SK-N-SH (cell line): ENCODE results near the gene CPEB4. TPM values are rescaled to one million over a fixed set of nuclear protein-coding genes. Genes with fewer than 3 reads are reported as not detected.

Experiments used
- CTCF ChIA-PET: fragments of 300-600, 350-600 bp; formaldehyde crosslinking; extraction: SDS; loops from one replicate; lab custom pipeline; 2021; lab: Yijun Ruan, JAX
- POLR2A ChIA-PET: fragments of 350-600 bp; sonication (Branson Sonifier 250); formaldehyde crosslinking; extraction: SDS; loops from one replicate; lab custom pipeline; 2020; ENCODE audit warnings: antibody characterized with exemption, inconsistent platforms; lab: Yijun Ruan, JAX
- DNase-seq: peaks from one replicate; pipeline ENCODE4 v3.0.0; 2012
- H2AFZ ChIP-seq: fragments of 200-600 bp; sonication (generic); 2 replicates; pipeline ENCODE4 v1.8.1; 2016; ENCODE audit warnings: antibody characterized with exemption, mild to moderate bottlenecking, low read depth
- H3F3A ChIP-seq: fragments of 200-600 bp; sonication (generic); replicated peaks from 2 replicates; pipeline ENCODE3; 2016; ENCODE audit warnings: antibody characterized with exemption, mild to moderate bottlenecking; ENCODE audit not compliant: insufficient read depth
- H3K27ac ChIP-seq, 2 experiments: fragments of 200-500 bp in 1 of 2; fragments of 200-600 bp in 1 of 2; sonication (Bioruptor generic) in 1 of 2; sonication (generic), shearing (Covaris generic) in 1 of 2; 2 replicates each; pipeline versions ENCODE4 v1.5.1 to v1.6.1; 2014 to 2016; ENCODE audit warnings: low read depth in 2 of 2, inconsistent platforms in 1 of 2, low read length in 1 of 2, mild to moderate bottlenecking in 1 of 2, mixed read lengths in 1 of 2
- H3K27me3 ChIP-seq: fragments of 200-600 bp; sonication (generic), shearing (Covaris generic); 2 replicates; pipeline ENCODE4 v1.6.1; 2016; ENCODE audit warnings: mixed run types; ENCODE audit not compliant: insufficient read depth
- H3K36me3 ChIP-seq, 2 experiments: fragments of 200-500 bp in 1 of 2; fragments of 200-600 bp in 1 of 2; sonication (Bioruptor generic) in 1 of 2; sonication (generic) in 1 of 2; replicated peaks in 1 of 2; 2 replicates each; pipeline versions ENCODE3 to v1.5.1; 2014 to 2016; ENCODE audit warnings: low read length in 1 of 2, mild to moderate bottlenecking in 1 of 2; ENCODE audit not compliant: insufficient read depth in 2 of 2, control insufficient read depth in 1 of 2
- H3K4me1 ChIP-seq, 2 experiments: fragments of 200-500 bp in 1 of 2; fragments of 200-600 bp in 1 of 2; sonication (Bioruptor generic) in 1 of 2; sonication (generic), shearing (Covaris generic) in 1 of 2; 2 replicates each; pipeline versions ENCODE4 v1.5.1 to v1.6.1; 2014 to 2016; ENCODE audit warnings: low read depth in 1 of 2, low read length in 1 of 2, mixed run types in 1 of 2; ENCODE audit not compliant: insufficient read depth in 2 of 2, control insufficient read depth in 1 of 2
- H3K4me2 ChIP-seq: fragments of 200-600 bp; sonication (generic), shearing (Covaris generic); 2 replicates; pipeline ENCODE4 v1.6.1; 2017; ENCODE audit warnings: mixed run types
- H3K4me3 ChIP-seq, 2 experiments: fragments of 200-500 bp in 1 of 2; fragments of 200-600 bp in 1 of 2; sonication (Bioruptor generic) in 1 of 2; sonication (generic), shearing (Covaris generic) in 1 of 2; 2 replicates each; pipeline versions ENCODE4 v1.5.1 to v1.8.1; 2014 to 2016; ENCODE audit warnings: low read depth in 2 of 2, inconsistent platforms in 1 of 2, low read length in 1 of 2, mild to moderate bottlenecking in 1 of 2, mixed read lengths in 1 of 2, moderate library complexity in 1 of 2
- H3K79me2 ChIP-seq: fragments of 200-600 bp; sonication (generic); 2 replicates; pipeline ENCODE4 v1.8.1; 2017; ENCODE audit warnings: mild to moderate bottlenecking; ENCODE audit not compliant: insufficient read depth
- H3K9ac ChIP-seq: fragments of 200-600 bp; sonication (generic); 2 replicates; pipeline ENCODE4 v1.6.1; 2017; ENCODE audit warnings: mixed run types
- H3K9me2 ChIP-seq: fragments of 200-600 bp; sonication (generic); 2 replicates; pipeline ENCODE4 v1.6.1; 2017; ENCODE audit warnings: mixed run types
- H3K9me3 ChIP-seq: fragments of 200-600 bp; sonication (generic); 2 replicates; pipeline ENCODE4 v1.6.1; 2017; ENCODE audit warnings: mixed run types, mild to moderate bottlenecking, moderate library complexity
- H4K20me1 ChIP-seq: fragments of 200-600 bp; sonication (generic); 2 replicates; pipeline ENCODE4 v1.6.1; 2017; ENCODE audit warnings: mild to moderate bottlenecking, mixed run types; ENCODE audit not compliant: insufficient read depth
- CTCF ChIP-seq: fragments of 200-600 bp; sonication (generic); IDR thresholded peaks from 2 replicates; pipeline ENCODE4 v1.6.1; 2017; ENCODE audit warnings: antibody characterized with exemption, mild to moderate bottlenecking, moderate library complexity
- FOXJ3 ChIP-seq: sonication (generic); formaldehyde crosslinking; IDR thresholded peaks from 2 replicates; pipeline ENCODE4 v1.5.1; 2020; ENCODE audit warnings: mild to moderate bottlenecking, missing genetic modification reagents
- GATA2 ChIP-seq: sonication (generic); formaldehyde crosslinking; IDR thresholded peaks from 2 replicates; pipeline ENCODE4 v1.5.0; 2020; ENCODE audit warnings: mild to moderate bottlenecking, missing genetic modification reagents
- MAX ChIP-seq: IDR thresholded peaks from 2 replicates; pipeline ENCODE4 v1.4.0; 2012; ENCODE audit warnings: low read depth
- NRF1 ChIP-seq: IDR thresholded peaks from 2 replicates; pipeline ENCODE4 v1.6.1; 2012; ENCODE audit warnings: low read depth, mild to moderate bottlenecking, low read length
- POLR2AphosphoS5 ChIP-seq: IDR thresholded peaks from 2 replicates; pipeline ENCODE4 v1.6.1; 2012; ENCODE audit warnings: low read depth, low read length
- REST ChIP-seq: IDR thresholded peaks from 2 replicates; pipeline ENCODE4 v1.6.1; 2012; ENCODE audit warnings: mild to moderate bottlenecking, low read depth, low read length, moderate library complexity
- TAF1 ChIP-seq: IDR thresholded peaks from 2 replicates; pipeline ENCODE4 v1.6.1; 2012; ENCODE audit warnings: low read depth, mild to moderate bottlenecking, low read length, moderate library complexity, borderline replicate concordance
- TEAD4 ChIP-seq: IDR thresholded peaks from 2 replicates; pipeline ENCODE4 v1.4.0; 2012; ENCODE audit warnings: mild to moderate bottlenecking, borderline replicate concordance; ENCODE audit not compliant: insufficient read depth
- USF1 ChIP-seq: IDR thresholded peaks from 2 replicates; pipeline ENCODE4 v1.4.0; 2012; ENCODE audit warnings: low read depth, borderline replicate concordance
- YY1 ChIP-seq: IDR thresholded peaks from 2 replicates; pipeline ENCODE4 v1.4.0; 2012; ENCODE audit warnings: low read depth, mild to moderate bottlenecking
- ZBTB33 ChIP-seq: IDR thresholded peaks from 2 replicates; pipeline ENCODE4 v1.4.0; 2012; ENCODE audit warnings: low read depth, borderline replicate concordance
- WGBS: methylation state at CpG from one replicate; pipeline ENCODE4 v1.1.6; 2017; ENCODE audit warnings: low lambda C conversion rate; 5-methylcytosine and 5-hydroxymethylcytosine counted together
- polyA plus RNA-seq, 3 experiments: library from polyadenylated mRNA; depleted of rRNA; stranded (reverse); fragments of >200 nt; gene quantifications; 2 replicates each; pipeline ENCODE4 v1.2.3, GENCODE V29; 2012
- TF ChIP-seq, protein P1 (sequence below): IDR thresholded peaks from 2 replicates; pipeline ENCODE4; 2012

The CPEB4 gene
- polyA plus RNA-seq, 1 of the 3 experiments (the other 2 are of a cell fraction) = 6.8 TPM

- no peaks in the 10 kb centered on the region for H3K9me2 ChIP-seq
Observed at GRCh38 chr5:173857234-173857633, 30.9 kb upstream of the CPEB4 start.

More at GRCh38 chr5:173857234-173857633, 30.9 kb upstream of the CPEB4 start:
- Histone ChIP-seq H3K36me3 (no peaks in the 10 kb centered on the region), H3K4me2 (no peak overlapping the region), H3K27ac (no peak overlapping the region), H3K79me2 (no peaks in the 10 kb centered on the region)
- CTCF ChIA-PET = no interaction called here
- 75% methylated on average over 3 of the region's 3 CpGs for WGBS
- POLR2A ChIA-PET = no interaction called here
- TF ChIP-seq CTCF (no peak), USF1 (no peak), FOXJ3 (CRISPR knock-in tag) (no peak), NRF1 (no peak), TAF1 (no peak), ZBTB33 (no peak), YY1 (no peak), GATA2 (CRISPR knock-in tag) (no peak), REST (no peak), POLR2AphosphoS5 (no peak), MAX (no peak), TEAD4 (no peak)
- TF ChIP-seq, protein P1, sequence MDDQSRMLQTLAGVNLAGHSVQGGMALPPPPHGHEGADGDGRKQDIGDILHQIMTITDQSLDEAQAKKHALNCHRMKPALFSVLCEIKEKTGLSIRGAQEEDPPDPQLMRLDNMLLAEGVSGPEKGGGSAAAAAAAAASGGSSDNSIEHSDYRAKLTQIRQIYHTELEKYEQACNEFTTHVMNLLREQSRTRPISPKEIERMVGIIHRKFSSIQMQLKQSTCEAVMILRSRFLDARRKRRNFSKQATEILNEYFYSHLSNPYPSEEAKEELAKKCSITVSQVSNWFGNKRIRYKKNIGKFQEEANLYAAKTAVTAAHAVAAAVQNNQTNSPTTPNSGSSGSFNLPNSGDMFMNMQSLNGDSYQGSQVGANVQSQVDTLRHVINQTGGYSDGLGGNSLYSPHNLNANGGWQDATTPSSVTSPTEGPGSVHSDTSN = no peak
- TF ChIP-seq, all 33 proteins: peak for 0
- Histone ChIP-seq H3K4me1 (peaks cover 0 to 9% of the 10 kb centered on the region in 2 experiments; a peak in 1 of 4 replicates), H3K27me3 (no peaks in the 10 kb centered on the region), H3K9me3 (no peaks in the 10 kb centered on the region), H4K20me1 (no peaks in the 10 kb centered on the region), H3K4me3 (no peak overlapping the region), H2AFZ (no peak overlapping the region), H3K9ac (no peak overlapping the region), H3F3A (no peaks in the 10 kb centered on the region)
- DNase-seq = peak; percentile 63
